H9 (cell line): ENCODE data around the gene DNAH8. TPM values are rescaled to one million over a fixed set of nuclear protein-coding genes. Genes with fewer than 3 reads are reported as not detected.

ENCODE experiments used
- DNase-seq: peaks from one replicate; pipeline ENCODE4 v3.0.0-alpha.2; 2017
- H2AFZ ChIP-seq: one replicate; pipeline ENCODE4 v1.6.1; 2013; ENCODE audit warnings: mild to moderate bottlenecking, low read length, control low read depth, moderate library complexity
- H2AK5ac ChIP-seq: 2 replicates; pipeline ENCODE4 v1.6.1; 2013; ENCODE audit warnings: low read length, control low read depth, mixed read lengths; ENCODE audit not compliant: insufficient read length
- H2BK120ac ChIP-seq: one replicate; pipeline ENCODE4 v1.6.1; 2013; ENCODE audit warnings: low read depth, mild to moderate bottlenecking, low read length, control low read depth, inconsistent platforms; ENCODE audit not compliant: poor library complexity, severe bottlenecking
- H2BK12ac ChIP-seq: 2 replicates; pipeline ENCODE4 v1.6.1; 2013; ENCODE audit warnings: low read length, control low read depth, mixed read lengths, low read depth; ENCODE audit not compliant: insufficient read length
- H2BK15ac ChIP-seq: 2 replicates; pipeline ENCODE4 v1.6.1; 2013; ENCODE audit warnings: low read depth, low read length, control low read depth
- H2BK20ac ChIP-seq: one replicate; pipeline ENCODE4 v1.6.1; 2013; ENCODE audit warnings: low read depth, mild to moderate bottlenecking, low read length, control low read depth, inconsistent platforms; ENCODE audit not compliant: poor library complexity, severe bottlenecking
- H2BK5ac ChIP-seq: 2 replicates; pipeline ENCODE4 v1.6.1; 2013; ENCODE audit warnings: low read length, control low read depth, mixed read lengths; ENCODE audit not compliant: insufficient read length
- H3K14ac ChIP-seq: 2 replicates; pipeline ENCODE4 v1.6.1; 2013; ENCODE audit warnings: low read length, control low read depth; ENCODE audit not compliant: insufficient read depth
- H3K18ac ChIP-seq: 2 replicates; pipeline ENCODE4 v1.6.1; 2013; ENCODE audit warnings: low read depth, mild to moderate bottlenecking, mixed read lengths, low read length, control low read depth; ENCODE audit not compliant: insufficient read length
- H3K23ac ChIP-seq: 2 replicates; pipeline ENCODE4 v1.6.1; 2013; ENCODE audit warnings: low read length, control low read depth, mixed read lengths, low read depth; ENCODE audit not compliant: insufficient read length
- H3K23me2 ChIP-seq: 2 replicates; pipeline ENCODE4 v1.6.1; 2013; ENCODE audit warnings: low read depth, mild to moderate bottlenecking, mixed read lengths, low read length, control low read depth; ENCODE audit not compliant: insufficient read length, poor library complexity, severe bottlenecking
- H3K27ac ChIP-seq: 2 replicates; pipeline ENCODE4 v1.5.1; 2013; ENCODE audit warnings: low read length, control low read depth, mixed read lengths, low read depth; ENCODE audit not compliant: insufficient read length
- H3K27me3 ChIP-seq: 2 replicates; pipeline ENCODE4 v1.6.1; 2013; ENCODE audit warnings: low read length, control low read depth, inconsistent platforms; ENCODE audit not compliant: insufficient read depth
- H3K4ac ChIP-seq: 2 replicates; pipeline ENCODE4 v1.6.1; 2013; ENCODE audit warnings: low read depth, mild to moderate bottlenecking, control low read depth, inconsistent platforms, low read length, moderate library complexity
- H3K4me1 ChIP-seq: 2 replicates; pipeline ENCODE4 v1.6.1; 2013; ENCODE audit warnings: low read length, control low read depth, inconsistent platforms; ENCODE audit not compliant: insufficient read depth
- H3K4me2 ChIP-seq: 2 replicates; pipeline ENCODE4 v1.6.1; 2013; ENCODE audit warnings: low read length, control low read depth, mixed read lengths; ENCODE audit not compliant: insufficient read length, insufficient read depth
- H3K56ac ChIP-seq: 2 replicates; pipeline ENCODE4 v1.6.1; 2013; ENCODE audit warnings: low read depth, mild to moderate bottlenecking, mixed read lengths, low read length, control low read depth; ENCODE audit not compliant: insufficient read length
- H3K79me1 ChIP-seq: 2 replicates; pipeline ENCODE4 v1.6.1; 2013; ENCODE audit warnings: low read depth, mild to moderate bottlenecking, moderate library complexity, low read length, control low read depth, inconsistent platforms; ENCODE audit not compliant: insufficient read depth, poor library complexity, severe bottlenecking
- H3K79me2 ChIP-seq: 2 replicates; pipeline ENCODE4 v1.6.1; 2013; ENCODE audit warnings: low read length, control low read depth, inconsistent platforms; ENCODE audit not compliant: insufficient read depth
- H3K9ac ChIP-seq: 2 replicates; pipeline ENCODE4 v1.6.1; 2013; ENCODE audit warnings: low read length, control low read depth, mixed read lengths; ENCODE audit not compliant: insufficient read length; ENCODE audit errors: extremely low read depth
- H3K9me3 ChIP-seq: one replicate; pipeline ENCODE4 v1.6.1; 2013; ENCODE audit warnings: low read depth, low read length, inconsistent platforms; ENCODE audit not compliant: control insufficient read depth
- H3T11ph ChIP-seq: one replicate; pipeline ENCODE4 v1.6.1; 2013; ENCODE audit warnings: mild to moderate bottlenecking, low read length, control low read depth, inconsistent platforms
- H4K20me1 ChIP-seq: one replicate; pipeline ENCODE4 v1.6.1; 2013; ENCODE audit not compliant: control insufficient read depth, insufficient read length, insufficient read depth
- H4K5ac ChIP-seq: 2 replicates; pipeline ENCODE4 v1.6.1; 2013; ENCODE audit warnings: low read depth, mild to moderate bottlenecking, mixed read lengths, low read length, control low read depth; ENCODE audit not compliant: insufficient read length
- H4K8ac ChIP-seq: replicated peaks from 2 replicates; pipeline ENCODE4 v1.6.1; 2013; ENCODE audit warnings: low read length, control low read depth, mixed read lengths, low read depth; ENCODE audit not compliant: insufficient read length
- H4K91ac ChIP-seq: 2 replicates; pipeline ENCODE4 v1.6.1; 2013; ENCODE audit warnings: low read depth, mild to moderate bottlenecking, moderate library complexity, mixed read lengths, low read length, control low read depth; ENCODE audit not compliant: insufficient read length
- H3K27ac Mint-ChIP-seq, 3 experiments: 2 replicates in 2 of 3; 3 replicates in 1 of 3; pipeline ENCODE4 v1.8.0; 2020 to 2021; ENCODE audit warnings: mixed read lengths in 3 of 3, mild to moderate bottlenecking in 1 of 3, moderate library complexity in 1 of 3
- H3K27me3 Mint-ChIP-seq: 2 replicates; pipeline ENCODE4 v1.8.0; 2021; ENCODE audit warnings: low read depth, mild to moderate bottlenecking, moderate library complexity, mixed read lengths
- H3K36me3 Mint-ChIP-seq, 3 experiments: 2 replicates in 2 of 3; 3 replicates in 1 of 3; pipeline ENCODE4 v1.8.0; 2020 to 2021; ENCODE audit warnings: low read depth in 3 of 3, mixed read lengths in 3 of 3; ENCODE audit not compliant: insufficient read depth in 1 of 3
- H3K4me1 Mint-ChIP-seq, 2 experiments: 2 replicates each; pipeline ENCODE4 v1.8.0; 2020; ENCODE audit warnings: mixed read lengths in 2 of 2
- H3K4me3 Mint-ChIP-seq, 2 experiments: 2 replicates in 1 of 2; 3 replicates in 1 of 2; pipeline ENCODE4 v1.8.0; 2020 to 2021; ENCODE audit warnings: mild to moderate bottlenecking in 2 of 2, mixed read lengths in 2 of 2, moderate library complexity in 1 of 2
- H3K9me3 Mint-ChIP-seq, 2 experiments: 2 replicates in 1 of 2; 3 replicates in 1 of 2; pipeline ENCODE4 v1.8.0; 2020; ENCODE audit warnings: mild to moderate bottlenecking in 2 of 2, mixed read lengths in 2 of 2, moderate library complexity in 1 of 2
- WGBS: extraction: QIAGEN DNeasy Blood & Tissue Kit; methylation state at CpG from one replicate; pipeline ENCODE4 v1.1.7; 2013; ENCODE audit warnings: missing lambda C conversion rate, low lambda C conversion rate, mixed read lengths; ENCODE audit not compliant: insufficient read length; ENCODE audit errors: extremely low coverage; 5-methylcytosine and 5-hydroxymethylcytosine counted together
- total RNA-seq: library from RNA; stranded (reverse); gene quantifications from 2 replicates; pipeline ENCODE4 v1.2.1, GENCODE V29; 2021
- TF ChIP-seq, protein P1 (sequence below): fragments of 200-600 bp; sonication (generic); conservative IDR thresholded peaks from 3 replicates; pipeline ENCODE4 v1.8.0; 2021; ENCODE audit warnings: antibody characterized with exemption, mild to moderate bottlenecking

The DNAH8 gene
- total RNA-seq, 1 experiment from 2014 or later, result not detected

DNA sequence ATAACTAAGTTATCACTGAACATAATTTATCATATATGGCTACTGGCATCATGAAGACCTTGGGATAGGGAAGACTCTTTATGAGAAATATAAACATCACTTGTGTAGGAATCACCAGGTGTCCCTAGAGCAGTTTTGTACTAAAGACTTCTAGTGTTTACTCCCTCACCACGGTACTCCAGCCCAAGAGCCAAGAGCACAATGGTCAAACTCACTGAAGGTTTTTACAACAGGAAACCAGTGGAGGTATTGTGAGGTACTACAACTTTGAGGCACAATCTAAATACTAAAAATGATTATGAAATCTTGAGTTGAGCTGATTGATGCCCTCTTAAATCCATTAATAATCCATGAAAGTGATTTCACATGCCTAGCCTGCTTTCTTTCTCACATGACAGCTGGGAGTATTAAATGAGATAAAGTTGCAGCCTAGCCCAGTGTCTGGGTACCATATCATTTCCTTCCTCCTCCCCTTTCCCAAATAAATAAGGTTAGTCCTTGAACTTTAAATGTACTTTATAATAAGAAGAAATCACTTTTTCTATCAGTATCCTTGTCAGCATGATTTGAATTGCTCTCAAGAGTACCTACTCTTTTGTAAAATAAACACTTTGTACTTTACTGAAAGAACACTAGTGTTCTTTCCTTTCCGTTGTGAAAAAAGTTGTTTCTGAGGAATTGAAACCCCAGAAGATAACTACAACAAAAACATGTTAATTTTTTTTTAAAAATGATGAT is 38.7 kb upstream of the DNAH8 start:
- peaks cover 21 to 52% (median 52%) of the 10 kb centered on the region in 3 experiments; a peak in 5 of 7 replicates for H3K36me3 Mint-ChIP-seq

More for the DNA sequence above, 38.7 kb upstream of the DNAH8 start:
- no peak overlapping the region for H3K4ac ChIP-seq
- no peak overlapping the region for H4K8ac ChIP-seq
- H2BK5ac ChIP-seq, result no peak overlapping the region
- no peaks in the 10 kb centered on the region for H3K4me1 ChIP-seq
- H2BK120ac ChIP-seq, result no peak overlapping the region
- no peak overlapping the region for H2BK20ac ChIP-seq
- H2BK12ac ChIP-seq, result no peak overlapping the region
- Mint-ChIP-seq H3K4me3 (no peak overlapping the region), H3K27ac (no peak overlapping the region), H3K27me3 (no peaks in the 10 kb centered on the region), H3K9me3 (no peaks in the 10 kb centered on the region), H3K4me1 (peaks cover 0 to 2% of the 10 kb centered on the region in 2 experiments; a peak in 1 of 4 replicates)
- no peak overlapping the region for H3K14ac ChIP-seq
- DNase-seq, result no peak
- H3K79me1 ChIP-seq, result no peaks in the 10 kb centered on the region
- H3K9me3 ChIP-seq, result no peaks in the 10 kb centered on the region
- H3K23me2 ChIP-seq, result no peaks in the 10 kb centered on the region
- no peak overlapping the region for H3K18ac ChIP-seq
- no peaks in the 10 kb centered on the region for H3K79me2 ChIP-seq
- H4K5ac ChIP-seq, result no peak overlapping the region
- H2BK15ac ChIP-seq, result no peak overlapping the region
- no peak overlapping the region for H3K23ac ChIP-seq
- H2AFZ ChIP-seq, result no peak overlapping the region
- H4K20me1 ChIP-seq, result no peaks in the 10 kb centered on the region
- no CpG with 5 or more reads among the region's 2 CpGs for WGBS
- no peak overlapping the region for H3T11ph ChIP-seq
- no peak overlapping the region for H3K27ac ChIP-seq
- no peak overlapping the region for H2AK5ac ChIP-seq
- H3K4me2 ChIP-seq, result no peak overlapping the region
- H3K9ac ChIP-seq, result no peak overlapping the region
- no peak overlapping the region for H3K56ac ChIP-seq
- H3K27me3 ChIP-seq, result no peaks in the 10 kb centered on the region
- no peak overlapping the region for H4K91ac ChIP-seq
- TF ChIP-seq, protein P1, sequence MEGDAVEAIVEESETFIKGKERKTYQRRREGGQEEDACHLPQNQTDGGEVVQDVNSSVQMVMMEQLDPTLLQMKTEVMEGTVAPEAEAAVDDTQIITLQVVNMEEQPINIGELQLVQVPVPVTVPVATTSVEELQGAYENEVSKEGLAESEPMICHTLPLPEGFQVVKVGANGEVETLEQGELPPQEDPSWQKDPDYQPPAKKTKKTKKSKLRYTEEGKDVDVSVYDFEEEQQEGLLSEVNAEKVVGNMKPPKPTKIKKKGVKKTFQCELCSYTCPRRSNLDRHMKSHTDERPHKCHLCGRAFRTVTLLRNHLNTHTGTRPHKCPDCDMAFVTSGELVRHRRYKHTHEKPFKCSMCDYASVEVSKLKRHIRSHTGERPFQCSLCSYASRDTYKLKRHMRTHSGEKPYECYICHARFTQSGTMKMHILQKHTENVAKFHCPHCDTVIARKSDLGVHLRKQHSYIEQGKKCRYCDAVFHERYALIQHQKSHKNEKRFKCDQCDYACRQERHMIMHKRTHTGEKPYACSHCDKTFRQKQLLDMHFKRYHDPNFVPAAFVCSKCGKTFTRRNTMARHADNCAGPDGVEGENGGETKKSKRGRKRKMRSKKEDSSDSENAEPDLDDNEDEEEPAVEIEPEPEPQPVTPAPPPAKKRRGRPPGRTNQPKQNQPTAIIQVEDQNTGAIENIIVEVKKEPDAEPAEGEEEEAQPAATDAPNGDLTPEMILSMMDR, result no peak
